SU-DHL-6 (cell line): ENCODE results near the gene HSPB1.
"Not testable (repeated sequence)": the region's sequence is repeated elsewhere in the genome, so short reads cannot be mapped to it uniquely, and the experiment has no call there.

Experiments used
- H2AFZ ChIP-seq: fragments of 200-600 bp; sonication (generic); 2 replicates; pipeline ENCODE4 v1.6.1; 2014; ENCODE audit warnings: low read depth, mild to moderate bottlenecking, moderate library complexity, mixed read lengths, antibody characterized with exemption, low read length; ENCODE audit not compliant: severe bottlenecking
- H3F3A ChIP-seq: fragments of 200-600 bp; shearing (Covaris generic); 2 replicates; pipeline ENCODE4 v1.6.0; 2016; ENCODE audit warnings: antibody characterized with exemption, mild to moderate bottlenecking; ENCODE audit not compliant: insufficient read depth
- H3K27ac ChIP-seq: fragments of 200-600 bp; sonication (generic); 2 replicates; pipeline ENCODE4 v1.5.1; 2016; ENCODE audit warnings: low read depth, mild to moderate bottlenecking, low read length, moderate library complexity, mixed read lengths
- H3K27me3 ChIP-seq: fragments of 200-600 bp; sonication (generic), shearing (Covaris generic); 2 replicates; pipeline ENCODE4 v1.6.0; 2014; ENCODE audit warnings: mild to moderate bottlenecking, low read length
- H3K36me3 ChIP-seq: fragments of 200-600 bp; sonication (generic); 2 replicates; pipeline ENCODE4 v1.6.1; 2014; ENCODE audit warnings: mild to moderate bottlenecking, low read length, mixed read lengths
- H3K4me2 ChIP-seq: fragments of 300-600, 200-600 bp; shearing (Covaris generic), sonication (generic); 2 replicates; pipeline ENCODE4 v1.6.0; 2014; ENCODE audit warnings: low read length, low read depth, mild to moderate bottlenecking; ENCODE audit not compliant: poor library complexity, severe bottlenecking
- H3K4me3 ChIP-seq: fragments of 200-600 bp; sonication (generic); 2 replicates; pipeline ENCODE4 v1.5.1; 2014; ENCODE audit warnings: antibody characterized with exemption, low read length, mild to moderate bottlenecking, mixed read lengths; ENCODE audit not compliant: insufficient read depth, poor library complexity, severe bottlenecking
- H3K79me2 ChIP-seq: fragments of 200-600 bp; sonication (generic); 2 replicates; pipeline ENCODE4 v1.6.1; 2014; ENCODE audit warnings: mild to moderate bottlenecking, low read length, moderate library complexity; ENCODE audit not compliant: insufficient read depth
- H3K9ac ChIP-seq: fragments of 200-600 bp; sonication (generic); 2 replicates; pipeline ENCODE4 v1.7.0; 2014; ENCODE audit warnings: mild to moderate bottlenecking, low read length
- H3K9me2 ChIP-seq: fragments of 200-600 bp; sonication (generic); replicated peaks from 2 replicates; pipeline ENCODE4 v1.6.1; 2014; ENCODE audit warnings: low read length; ENCODE audit not compliant: insufficient read depth
- H3K9me3 ChIP-seq: fragments of 200-600 bp; sonication (generic); 2 replicates; pipeline ENCODE4 v1.6.1; 2014; ENCODE audit warnings: low read length, mixed read lengths; ENCODE audit not compliant: insufficient read depth
- H4K20me1 ChIP-seq: fragments of 200-600 bp; sonication (generic); 2 replicates; pipeline ENCODE4 v1.6.1; 2014; ENCODE audit warnings: low read depth, mild to moderate bottlenecking, antibody characterized with exemption, low read length, moderate library complexity, mixed read lengths
- EZH2phosphoT487 ChIP-seq: fragments of 200-600 bp; sonication (generic), shearing (Covaris generic); conservative IDR thresholded peaks from 2 replicates; pipeline ENCODE4 v1.6.1; 2018; ENCODE audit warnings: mild to moderate bottlenecking, antibody characterized with exemption, low read length, moderate library complexity, mixed read lengths
- TF ChIP-seq, protein P1 (sequence below): fragments of 200-600 bp; sonication (generic); IDR thresholded peaks from one replicate; pipeline ENCODE4 v1.5.1; 2017; ENCODE audit warnings: antibody characterized with exemption, mild to moderate bottlenecking, low read length, moderate library complexity; ENCODE audit not compliant: insufficient read depth, poor library complexity, severe bottlenecking

HSPB1 gene

DNA sequence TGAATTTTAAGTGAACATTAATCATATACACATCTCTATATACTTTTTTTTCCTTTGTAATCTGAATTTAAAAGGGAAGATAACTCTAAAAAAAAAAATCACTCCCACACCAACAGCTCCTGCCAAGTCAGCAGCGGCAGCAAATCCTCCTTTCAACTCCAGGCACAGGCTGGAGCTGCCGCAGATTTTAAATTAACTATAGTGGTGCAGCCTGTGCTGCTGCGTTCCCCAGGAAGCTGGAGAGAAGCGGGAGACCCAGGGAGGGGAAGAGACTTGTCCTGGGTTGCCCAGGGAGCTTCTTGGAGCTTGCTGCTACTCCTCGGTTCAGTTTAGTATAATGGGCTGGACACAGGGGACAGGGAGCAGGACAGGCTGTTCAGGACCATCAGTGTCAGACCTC, 32.6 kb upstream of the HSPB1 start:
- Histone ChIP-seq H3K79me2 (no peaks in the 10 kb centered on the region), H3K4me3 (no peak overlapping the region), H3K9me2 (no peaks in the 10 kb centered on the region), H3K27ac (no peak overlapping the region), H2AFZ (no peak overlapping the region), H3F3A (no peaks in the 10 kb centered on the region), H3K36me3 (no peaks in the 10 kb centered on the region), H4K20me1 (no peaks in the 10 kb centered on the region), H3K4me2 (no peak overlapping the region), H3K9ac (no peak overlapping the region), H3K27me3 (no peaks in the 10 kb centered on the region), H3K9me3 (no peaks in the 10 kb centered on the region)
- TF ChIP-seq, protein P1, sequence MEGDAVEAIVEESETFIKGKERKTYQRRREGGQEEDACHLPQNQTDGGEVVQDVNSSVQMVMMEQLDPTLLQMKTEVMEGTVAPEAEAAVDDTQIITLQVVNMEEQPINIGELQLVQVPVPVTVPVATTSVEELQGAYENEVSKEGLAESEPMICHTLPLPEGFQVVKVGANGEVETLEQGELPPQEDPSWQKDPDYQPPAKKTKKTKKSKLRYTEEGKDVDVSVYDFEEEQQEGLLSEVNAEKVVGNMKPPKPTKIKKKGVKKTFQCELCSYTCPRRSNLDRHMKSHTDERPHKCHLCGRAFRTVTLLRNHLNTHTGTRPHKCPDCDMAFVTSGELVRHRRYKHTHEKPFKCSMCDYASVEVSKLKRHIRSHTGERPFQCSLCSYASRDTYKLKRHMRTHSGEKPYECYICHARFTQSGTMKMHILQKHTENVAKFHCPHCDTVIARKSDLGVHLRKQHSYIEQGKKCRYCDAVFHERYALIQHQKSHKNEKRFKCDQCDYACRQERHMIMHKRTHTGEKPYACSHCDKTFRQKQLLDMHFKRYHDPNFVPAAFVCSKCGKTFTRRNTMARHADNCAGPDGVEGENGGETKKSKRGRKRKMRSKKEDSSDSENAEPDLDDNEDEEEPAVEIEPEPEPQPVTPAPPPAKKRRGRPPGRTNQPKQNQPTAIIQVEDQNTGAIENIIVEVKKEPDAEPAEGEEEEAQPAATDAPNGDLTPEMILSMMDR = no peak
- TF ChIP-seq EZH2phosphoT487 = no peak

DNA sequence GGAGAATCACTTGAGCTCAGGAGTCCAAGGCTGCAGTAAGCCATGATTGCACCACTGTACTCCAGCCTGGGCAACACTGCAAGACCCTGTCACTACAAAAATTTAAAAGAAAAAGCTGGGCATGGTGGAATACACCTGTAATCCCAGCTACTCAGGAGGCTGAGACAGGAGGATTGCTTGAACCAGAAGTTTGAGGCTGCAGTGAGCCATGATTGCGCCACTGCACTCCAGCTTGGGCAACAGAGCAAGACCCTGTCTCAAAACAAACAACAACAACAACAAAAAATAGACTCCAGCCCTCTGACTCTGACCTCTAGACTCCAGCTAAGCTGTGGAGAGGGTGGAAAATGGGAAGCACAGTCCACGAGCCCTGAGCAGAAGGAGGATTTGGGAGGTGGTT, 31.1 kb upstream of the HSPB1 start:
- not testable (repeated sequence) for H4K20me1 ChIP-seq, H3F3A ChIP-seq, H3K27me3 ChIP-seq, H3K4me2 ChIP-seq, H2AFZ ChIP-seq, H3K4me3 ChIP-seq, H3K79me2 ChIP-seq, H3K9me3 ChIP-seq, H3K27ac ChIP-seq, H3K9ac ChIP-seq, H3K36me3 ChIP-seq, H3K9me2 ChIP-seq

DNA sequence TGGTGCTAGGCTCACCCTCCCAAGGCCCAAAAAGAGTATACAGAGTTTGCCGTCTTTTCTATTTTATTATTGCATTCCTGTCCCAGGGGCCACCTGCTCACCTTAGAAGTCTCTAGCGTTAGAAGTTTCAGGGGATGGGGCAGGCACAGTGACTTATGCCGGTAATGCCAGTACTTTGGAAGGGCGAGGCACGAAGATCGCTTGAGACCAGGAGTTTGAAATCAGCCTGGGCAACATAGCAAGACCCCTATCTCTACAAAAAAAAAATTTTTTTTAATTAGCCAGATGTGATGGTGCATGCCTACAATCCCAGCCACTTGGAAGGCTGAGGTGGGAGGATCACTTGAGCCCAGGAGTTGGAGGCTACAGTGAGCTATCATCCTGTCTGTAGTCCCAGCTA, 30.3 kb upstream of the HSPB1 start:
- Histone ChIP-seq H3K27me3 (no peaks in the 10 kb centered on the region), H3K9ac (no peak overlapping the region), H3K4me2 (no peak overlapping the region)

DNA sequence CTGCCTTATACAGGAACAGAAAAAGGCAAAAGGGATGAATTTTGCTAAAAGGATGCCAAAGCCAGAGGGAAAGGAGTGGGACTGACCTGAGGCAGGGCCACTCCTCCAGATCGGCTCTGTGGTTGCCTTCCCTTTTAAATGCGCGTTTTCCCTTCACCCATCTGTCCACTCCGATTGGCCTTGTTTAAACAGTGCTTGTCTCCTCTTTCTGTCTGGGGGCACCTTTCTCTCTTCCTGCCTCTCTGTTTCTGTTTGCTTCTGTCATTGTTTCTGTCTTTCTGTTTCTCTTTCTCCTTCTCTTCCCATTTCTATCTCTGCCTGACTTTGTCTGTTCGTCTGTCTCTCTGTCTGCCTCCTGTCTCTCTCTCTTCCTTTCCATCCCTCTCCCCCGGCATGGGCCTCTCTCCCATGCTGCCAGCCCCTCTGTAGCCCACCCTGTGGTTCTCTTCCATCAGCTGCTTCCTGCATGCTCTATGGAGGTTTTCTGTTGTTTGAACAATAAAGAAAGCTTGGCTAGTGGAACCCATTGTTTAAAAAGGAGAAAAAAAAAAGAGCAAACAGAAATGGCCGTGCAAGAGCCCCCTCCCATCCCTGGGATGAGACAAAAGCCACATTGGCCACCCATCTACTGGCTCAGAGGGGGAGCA, 29.5 kb upstream of the HSPB1 start:
- Histone ChIP-seq H3K36me3 (no peaks in the 10 kb centered on the region), H3K9ac (no peak overlapping the region), H3F3A (no peaks in the 10 kb centered on the region), H3K27me3 (no peaks in the 10 kb centered on the region), H3K9me3 (no peaks in the 10 kb centered on the region), H3K9me2 (no peaks in the 10 kb centered on the region), H3K4me3 (no peak overlapping the region), H3K27ac (no peak overlapping the region), H3K79me2 (no peaks in the 10 kb centered on the region), H2AFZ (no peak overlapping the region), H3K4me2 (no peak overlapping the region), H4K20me1 (no peaks in the 10 kb centered on the region)
- TF ChIP-seq, protein P1 = no peak
- TF ChIP-seq EZH2phosphoT487 = no peak

More for the DNA sequence above, 30.3 kb upstream of the HSPB1 start:
- Histone ChIP-seq H3K9me3 (no peaks in the 10 kb centered on the region), H3K27ac (no peak overlapping the region), H3K4me3 (no peak overlapping the region), H3K36me3 (no peaks in the 10 kb centered on the region), H2AFZ (no peak overlapping the region), H3K9me2 (no peaks in the 10 kb centered on the region), H4K20me1 (no peaks in the 10 kb centered on the region), H3F3A (no peaks in the 10 kb centered on the region), H3K79me2 (no peaks in the 10 kb centered on the region)
- TF ChIP-seq, protein P1 = no peak
- no peak for TF ChIP-seq EZH2phosphoT487
